Measurements from ENCODE around the gene CDIPT.
"Not testable (repeated sequence)": the region's sequence is repeated elsewhere in the genome, so short reads cannot be mapped to it uniquely, and the experiment has no call there.

Gene CDIPT

DNA sequence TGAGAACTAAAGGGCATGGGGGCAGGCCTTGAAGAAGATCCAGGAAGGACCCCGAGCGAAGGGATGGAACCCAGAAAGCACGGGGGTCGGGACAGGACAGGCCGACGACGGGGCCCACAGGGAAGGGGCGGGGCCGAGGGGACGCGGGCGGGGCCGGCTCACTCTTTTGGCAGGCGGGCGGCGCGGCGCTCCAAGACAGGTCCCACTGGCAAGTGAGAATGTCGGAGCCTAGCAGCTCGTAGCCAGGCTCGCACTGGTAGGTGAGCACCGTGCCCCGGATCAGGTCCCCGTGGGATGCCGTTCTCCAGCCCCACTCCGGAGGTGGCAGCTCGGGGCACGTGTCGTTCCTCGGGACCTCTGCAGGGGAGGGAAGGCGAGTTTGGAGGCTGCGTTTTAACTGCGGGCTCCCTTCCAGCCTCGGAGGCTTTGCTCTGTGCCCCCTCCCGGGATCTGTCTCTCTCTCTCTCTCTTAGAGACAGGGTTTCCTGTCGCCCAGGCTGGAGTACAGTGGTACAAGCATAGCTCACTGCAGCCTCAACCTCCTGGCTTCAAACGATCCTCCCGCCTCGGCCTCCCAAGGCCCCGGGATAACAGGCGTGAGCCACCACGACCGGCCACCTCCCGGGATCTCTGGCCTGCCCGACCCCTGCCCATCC lies 13.7 kb upstream of the CDIPT start:
- TF ChIP-seq, protein P1, sequence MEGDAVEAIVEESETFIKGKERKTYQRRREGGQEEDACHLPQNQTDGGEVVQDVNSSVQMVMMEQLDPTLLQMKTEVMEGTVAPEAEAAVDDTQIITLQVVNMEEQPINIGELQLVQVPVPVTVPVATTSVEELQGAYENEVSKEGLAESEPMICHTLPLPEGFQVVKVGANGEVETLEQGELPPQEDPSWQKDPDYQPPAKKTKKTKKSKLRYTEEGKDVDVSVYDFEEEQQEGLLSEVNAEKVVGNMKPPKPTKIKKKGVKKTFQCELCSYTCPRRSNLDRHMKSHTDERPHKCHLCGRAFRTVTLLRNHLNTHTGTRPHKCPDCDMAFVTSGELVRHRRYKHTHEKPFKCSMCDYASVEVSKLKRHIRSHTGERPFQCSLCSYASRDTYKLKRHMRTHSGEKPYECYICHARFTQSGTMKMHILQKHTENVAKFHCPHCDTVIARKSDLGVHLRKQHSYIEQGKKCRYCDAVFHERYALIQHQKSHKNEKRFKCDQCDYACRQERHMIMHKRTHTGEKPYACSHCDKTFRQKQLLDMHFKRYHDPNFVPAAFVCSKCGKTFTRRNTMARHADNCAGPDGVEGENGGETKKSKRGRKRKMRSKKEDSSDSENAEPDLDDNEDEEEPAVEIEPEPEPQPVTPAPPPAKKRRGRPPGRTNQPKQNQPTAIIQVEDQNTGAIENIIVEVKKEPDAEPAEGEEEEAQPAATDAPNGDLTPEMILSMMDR (IDR thresholded peaks at IDR 0.05; ENCODE audit: control extremely low read depth, extremely low read depth, low read depth, missing control alignments): no peak
- CTCF ChIA-PET: interaction anchor here (1.2 to 1.7 kb wide), 3 partner anchors 13 to 156 kb away, joined by 4 to 8 read pairs (median 4); partner anchors contain the start of gene CDIPT
- DNase-seq (ENCODE audit: extremely low spot score): peak; percentile 34
- POLR2A ChIA-PET: no interaction called here

DNA sequence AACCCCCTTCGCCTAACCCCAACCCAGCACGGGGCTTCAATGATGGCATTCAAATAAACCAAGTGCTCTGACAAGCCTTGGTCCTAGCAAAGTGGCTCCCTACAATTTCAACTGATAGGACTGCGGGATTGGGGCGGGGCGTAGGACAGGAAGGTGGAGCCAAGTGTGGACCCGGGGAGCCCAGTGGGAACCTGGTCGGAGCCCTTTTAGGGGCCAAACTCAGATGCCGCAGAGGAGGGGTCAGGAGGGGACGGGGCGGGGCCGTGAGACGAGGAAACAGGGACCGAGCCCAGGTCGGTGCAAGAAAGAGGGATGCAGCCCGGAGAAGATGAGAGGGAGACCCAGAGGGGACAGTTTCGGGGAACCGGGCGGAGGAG lies 13.2 kb upstream of the CDIPT start:
- CTCF ChIA-PET: interaction anchor here (1.2 to 1.7 kb wide), 2 partner anchors 28 to 156 kb away, joined by 4 read pairs; no protein-coding TSS in a partner anchor
- DNase-seq (ENCODE audit: extremely low spot score): no peak
- TF ChIP-seq, protein P1 (IDR thresholded peaks at IDR 0.05; ENCODE audit: control extremely low read depth, extremely low read depth, low read depth, missing control alignments): no peak
- POLR2A ChIA-PET: no interaction called here

DNA sequence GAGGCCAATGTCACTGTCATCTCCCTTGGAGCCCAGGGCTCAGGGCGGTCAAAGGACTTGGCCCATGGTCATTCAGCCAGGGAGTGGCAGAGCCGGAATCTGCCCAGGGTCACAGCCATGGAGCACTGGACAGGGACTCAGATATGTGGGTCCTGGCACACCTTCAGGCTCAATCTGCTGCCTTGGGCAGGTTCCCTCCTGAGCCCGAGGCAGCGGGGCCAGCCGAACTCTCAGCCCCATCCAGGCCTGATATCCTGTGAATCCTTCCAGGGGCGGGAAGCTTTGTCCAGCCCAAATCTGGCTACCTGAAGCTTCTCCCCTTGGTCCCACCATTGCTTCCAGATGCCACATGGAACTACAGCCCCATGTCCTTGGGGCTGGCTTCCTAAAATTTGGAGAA lies 12.2 kb upstream of the CDIPT start:
- ChIA-PET POLR2A (no interaction called here), CTCF (no interaction called here)
- no peak for DNase-seq (ENCODE audit: extremely low spot score)
- TF ChIP-seq, protein P1 (IDR thresholded peaks at IDR 0.05; ENCODE audit: control extremely low read depth, extremely low read depth, low read depth, missing control alignments): no peak

DNA sequence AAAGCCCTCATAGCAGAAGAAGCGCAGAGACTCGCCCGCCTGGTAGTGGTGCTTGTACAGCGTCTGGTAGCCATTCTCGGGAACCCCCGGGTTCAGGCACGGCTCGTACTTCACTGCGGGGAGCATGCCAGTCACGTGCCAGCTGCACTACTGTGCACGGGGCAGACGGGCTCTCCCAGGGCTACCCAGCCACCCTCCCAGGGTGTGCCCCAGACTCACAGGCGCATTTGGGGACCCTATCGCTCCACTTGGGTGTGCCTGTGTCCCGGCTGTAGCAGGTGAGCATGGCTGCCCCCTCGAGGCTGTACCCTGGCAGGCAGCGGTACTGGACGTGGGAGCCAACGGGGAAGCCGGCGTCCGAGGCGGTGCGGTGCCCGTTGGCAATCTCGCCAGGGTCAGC lies 10.3 kb upstream of the CDIPT start:
- CTCF ChIA-PET: interaction anchor here (1.2 kb wide), 1 partner anchor 12 kb away, joined by 4 read pairs; no protein-coding TSS in a partner anchor
- POLR2A ChIA-PET: interaction anchor here (1.1 kb wide), 1 partner anchor 15 kb away, joined by 3 read pairs; no protein-coding TSS in a partner anchor
- no peak for DNase-seq (ENCODE audit: extremely low spot score)
- TF ChIP-seq, protein P1 (IDR thresholded peaks at IDR 0.05; ENCODE audit: control extremely low read depth, extremely low read depth, low read depth, missing control alignments): no peak

DNA sequence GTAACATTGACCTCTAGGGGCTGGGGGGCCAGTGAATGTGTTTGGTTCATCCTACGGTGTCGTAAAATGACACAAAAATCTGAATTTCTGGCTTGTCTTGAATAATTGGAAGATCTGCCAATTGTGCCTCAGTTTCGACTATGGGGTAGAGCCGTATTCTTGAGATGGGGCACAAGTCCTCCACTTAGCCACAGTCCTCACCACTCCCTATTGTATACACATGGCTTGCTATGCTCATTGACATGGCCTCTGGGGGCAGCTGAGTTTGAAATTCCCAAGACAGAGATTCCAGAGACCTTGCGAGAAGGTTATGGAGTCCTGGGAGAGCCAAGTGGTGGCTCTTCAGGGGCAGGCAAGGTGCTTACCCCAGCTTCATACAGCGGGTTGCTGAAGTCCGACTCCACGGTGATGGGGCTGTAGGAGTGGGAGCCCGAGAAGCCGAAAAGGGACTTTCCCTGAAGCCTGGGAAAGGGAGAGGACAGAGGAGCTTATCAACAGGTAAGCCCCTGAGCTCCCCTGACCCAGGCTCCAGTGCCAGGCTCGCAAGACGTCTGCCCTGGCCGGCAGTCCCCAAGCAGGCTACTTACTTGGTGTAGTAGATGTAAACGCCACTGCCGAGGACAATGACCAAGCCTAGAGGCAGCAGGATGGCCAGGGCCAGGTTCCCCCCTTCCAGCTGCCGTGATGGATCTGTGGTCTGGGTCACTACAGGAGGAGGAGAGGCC lies 9.0 kb upstream of the CDIPT start:
- ChIA-PET POLR2A (no interaction called here), CTCF (no interaction called here)
- no peak for DNase-seq (ENCODE audit: extremely low spot score)
- TF ChIP-seq, protein P1 (IDR thresholded peaks at IDR 0.05; ENCODE audit: control extremely low read depth, extremely low read depth, low read depth, missing control alignments): no peak

DNA sequence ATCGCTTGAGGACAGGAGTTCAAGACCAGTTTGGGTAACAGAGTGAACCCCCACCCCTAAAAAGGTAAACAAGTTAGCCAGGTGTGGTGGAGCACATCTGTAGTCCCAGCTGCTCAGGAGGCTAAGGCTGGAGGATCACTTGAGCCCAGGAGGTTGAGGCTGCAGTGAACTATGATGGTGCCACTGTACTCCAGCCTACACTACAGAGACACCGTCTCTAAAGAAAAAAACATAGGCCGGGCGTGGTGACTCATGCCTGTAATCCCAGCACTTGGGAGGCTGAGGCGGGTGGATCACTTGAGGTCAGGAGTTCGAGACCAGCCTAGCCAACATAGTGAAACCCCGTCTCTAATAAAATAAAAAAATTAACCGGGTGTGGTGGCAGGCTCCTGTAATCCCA lies 6.0 kb upstream of the CDIPT start:
- POLR2A ChIA-PET; DNase-seq (ENCODE audit: extremely low spot score): not testable (repeated sequence)
- CTCF ChIA-PET: interaction anchor here (0.9 kb wide), 1 partner anchor 21 kb away, joined by 5 read pairs; no protein-coding TSS in a partner anchor

Measured in GM10248 (cell line).